PC-3 (cell line): ENCODE results near the gene RETN.

ENCODE experiments used
- EZH2 ChIP-seq: fragments of 300-600 bp; sonication (generic); IDR thresholded peaks from one replicate; pipeline ENCODE4 v1.6.1; 2017; ENCODE audit warnings: antibody characterized with exemption, mild to moderate bottlenecking, low read length; ENCODE audit not compliant: unreplicated experiment
- TF ChIP-seq, protein P1 (sequence below): fragments of 300-600 bp; sonication (generic); conservative IDR thresholded peaks from 2 replicates; pipeline ENCODE4 v1.5.1; 2017; ENCODE audit warnings: antibody characterized with exemption, low read depth, mild to moderate bottlenecking, low read length

DNA sequence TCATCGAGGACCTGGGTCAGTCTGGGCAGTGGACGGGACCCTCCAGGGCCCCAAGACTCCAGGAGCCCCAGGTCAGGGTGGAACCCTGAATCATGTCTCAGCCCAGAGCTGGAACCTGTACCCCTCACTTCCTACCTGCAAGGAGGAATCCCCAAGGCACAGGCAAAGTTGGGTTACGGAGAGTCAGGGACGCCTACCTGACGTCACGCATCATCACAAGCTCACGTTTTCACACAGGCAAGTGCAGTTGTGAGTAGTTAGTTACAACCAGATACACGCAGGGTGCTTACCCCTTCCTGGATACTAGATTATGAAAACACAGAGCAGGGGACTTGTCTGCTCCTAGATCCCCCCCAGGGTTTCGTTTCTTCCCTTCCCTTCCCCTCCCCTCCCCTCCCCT lies 1.9 kb downstream of the RETN start:
- TF ChIP-seq EZH2: no peak
- TF ChIP-seq, protein P1, sequence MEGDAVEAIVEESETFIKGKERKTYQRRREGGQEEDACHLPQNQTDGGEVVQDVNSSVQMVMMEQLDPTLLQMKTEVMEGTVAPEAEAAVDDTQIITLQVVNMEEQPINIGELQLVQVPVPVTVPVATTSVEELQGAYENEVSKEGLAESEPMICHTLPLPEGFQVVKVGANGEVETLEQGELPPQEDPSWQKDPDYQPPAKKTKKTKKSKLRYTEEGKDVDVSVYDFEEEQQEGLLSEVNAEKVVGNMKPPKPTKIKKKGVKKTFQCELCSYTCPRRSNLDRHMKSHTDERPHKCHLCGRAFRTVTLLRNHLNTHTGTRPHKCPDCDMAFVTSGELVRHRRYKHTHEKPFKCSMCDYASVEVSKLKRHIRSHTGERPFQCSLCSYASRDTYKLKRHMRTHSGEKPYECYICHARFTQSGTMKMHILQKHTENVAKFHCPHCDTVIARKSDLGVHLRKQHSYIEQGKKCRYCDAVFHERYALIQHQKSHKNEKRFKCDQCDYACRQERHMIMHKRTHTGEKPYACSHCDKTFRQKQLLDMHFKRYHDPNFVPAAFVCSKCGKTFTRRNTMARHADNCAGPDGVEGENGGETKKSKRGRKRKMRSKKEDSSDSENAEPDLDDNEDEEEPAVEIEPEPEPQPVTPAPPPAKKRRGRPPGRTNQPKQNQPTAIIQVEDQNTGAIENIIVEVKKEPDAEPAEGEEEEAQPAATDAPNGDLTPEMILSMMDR: no peak
